SH-SY5Y (cell line): ENCODE measurements around the gene NR2C2AP.

ENCODE experiments used
- GATA2 ChIP-seq: IDR thresholded peaks from 2 replicates; pipeline ENCODE4 v1.6.1; 2011; ENCODE audit warnings: mild to moderate bottlenecking, low read depth, low read length
- GATA3 ChIP-seq: IDR thresholded peaks from 2 replicates; pipeline ENCODE4 v1.6.1; 2011; ENCODE audit warnings: low read depth, mild to moderate bottlenecking, low read length, moderate library complexity

GRCh38 chr19:19176950-19177349 is 26.3 kb downstream of the NR2C2AP start:
- TF ChIP-seq GATA2 (no peak), GATA3 (no peak)
